H1 (cell line): ENCODE results near the gene ARHGAP10. TPM values are rescaled to one million over a fixed set of nuclear protein-coding genes. Genes with fewer than 3 reads are reported as not detected.

ENCODE experiments used
- CTCF ChIA-PET: fragments of 300-600 bp; sonication (Branson Sonifier 250); formaldehyde crosslinking; loops from one replicate; lab custom pipeline; 2021; ENCODE audit not compliant: partially characterized antibody; lab: Charles Lee
- POLR2A ChIA-PET: fragments of 300-600 bp; sonication (Branson Sonifier 250); formaldehyde crosslinking; loops from one replicate; lab custom pipeline; 2021; ENCODE audit warnings: inconsistent platforms; ENCODE audit not compliant: partially characterized antibody; lab: Charles Lee
- DNase-seq, 2 experiments: peaks; one replicate each; pipeline versions ENCODE4 v3.0.0 to v3.0.0-alpha.2; 2010 to 2022; ENCODE audit warnings: low spot score in 2 of 2, low read depth in 1 of 2, mixed read lengths in 1 of 2
- FAIRE-seq: peaks from 2 replicates; lab custom pipeline; 2011; peaks lifted over from hg19 to GRCh38; lab: Jason Lieb, UNC
- H2AFZ ChIP-seq: 2 replicates; pipeline ENCODE4 v1.8.1; 2012; ENCODE audit warnings: low read length, inconsistent platforms
- H2AK5ac ChIP-seq: 2 replicates; pipeline ENCODE4 v1.6.1; 2013; ENCODE audit warnings: low read depth, low read length
- H2BK120ac ChIP-seq: replicated peaks from 2 replicates; pipeline ENCODE3; 2013; ENCODE audit warnings: low read depth, low read length, inconsistent platforms
- H2BK12ac ChIP-seq: 2 replicates; pipeline ENCODE4 v1.6.1; 2013; ENCODE audit warnings: low read depth, low read length
- H2BK15ac ChIP-seq: 2 replicates; pipeline ENCODE4 v1.6.1; 2013; ENCODE audit warnings: low read length
- H2BK20ac ChIP-seq: 2 replicates; pipeline ENCODE4 v1.6.1; 2013; ENCODE audit warnings: low read length
- H2BK5ac ChIP-seq: 2 replicates; pipeline ENCODE4 v1.6.1; 2013; ENCODE audit warnings: low read depth, low read length
- H3K14ac ChIP-seq: 2 replicates; pipeline ENCODE4 v1.6.1; 2013; ENCODE audit warnings: inconsistent platforms; ENCODE audit not compliant: insufficient read length
- H3K18ac ChIP-seq: 2 replicates; pipeline ENCODE4 v1.6.1; 2013; ENCODE audit warnings: low read length; ENCODE audit errors: extremely low read depth
- H3K23ac ChIP-seq: 2 replicates; pipeline ENCODE4 v1.6.1; 2013; ENCODE audit warnings: inconsistent platforms; ENCODE audit not compliant: insufficient read length
- H3K23me2 ChIP-seq: 2 replicates; pipeline ENCODE4 v1.6.1; 2013; ENCODE audit warnings: low read depth, low read length
- H3K27ac ChIP-seq: 2 replicates; pipeline ENCODE4 v1.6.1; 2011; ENCODE audit warnings: low read depth, low read length, inconsistent platforms
- H3K27me3 ChIP-seq, 4 experiments: replicated peaks in 1 of 4; 1 replicate in 1 of 4; 2 replicates in 3 of 4; pipeline versions ENCODE4 v1.6.1 to v1.8.1; 2011 to 2013; ENCODE audit warnings: low read length in 3 of 4, mild to moderate bottlenecking in 3 of 4, inconsistent platforms in 2 of 4, mixed read lengths in 2 of 4, moderate library complexity in 1 of 4; ENCODE audit not compliant: control insufficient read depth in 3 of 4, insufficient read depth in 3 of 4; ENCODE audit errors: extremely low read depth in 1 of 4
- H3K36me3 ChIP-seq, 4 experiments: 2 replicates each; pipeline versions ENCODE4 v1.6.1 to v1.8.1; 2011 to 2013; ENCODE audit warnings: mild to moderate bottlenecking in 4 of 4, low read length in 3 of 4, moderate library complexity in 2 of 4, control low read depth in 1 of 4, inconsistent platforms in 1 of 4; ENCODE audit not compliant: insufficient read depth in 4 of 4, control insufficient read depth in 2 of 4
- H3K4ac ChIP-seq: replicated peaks from 2 replicates; pipeline ENCODE3; 2013; ENCODE audit warnings: low read length, low read depth, mixed read lengths, inconsistent platforms; ENCODE audit not compliant: insufficient read length
- H3K4me1 ChIP-seq, 4 experiments: replicated peaks in 1 of 4; 1 replicate in 1 of 4; 2 replicates in 3 of 4; pipeline versions ENCODE4 v1.6.1 to v1.8.1; 2011 to 2013; ENCODE audit warnings: low read length in 3 of 4, inconsistent platforms in 2 of 4, mixed read lengths in 1 of 4; ENCODE audit not compliant: insufficient read depth in 4 of 4, control insufficient read depth in 3 of 4
- H3K4me2 ChIP-seq, 2 experiments: 2 replicates each; pipeline versions ENCODE4 v1.6.1 to v1.8.1; 2011 to 2013; ENCODE audit warnings: low read depth in 2 of 2, low read length in 2 of 2, control low read depth in 1 of 2, inconsistent platforms in 1 of 2, mild to moderate bottlenecking in 1 of 2; ENCODE audit not compliant: insufficient read depth in 1 of 2
- H3K4me3 ChIP-seq, 4 experiments: fragments of 200-600, 300-600 bp in 1 of 4; sonication (generic), shearing (Covaris generic), sonication (Bioruptor Twin) in 1 of 4; 2 replicates each; pipeline versions ENCODE4 v1.5.1 to v1.8.1; 2011 to 2016; ENCODE audit warnings: low read length in 4 of 4, low read depth in 3 of 4, control low read depth in 2 of 4, inconsistent platforms in 2 of 4, mild to moderate bottlenecking in 2 of 4, mixed read lengths in 1 of 4, moderate library complexity in 1 of 4; ENCODE audit not compliant: insufficient read depth in 2 of 4; ENCODE audit errors: extremely low read depth in 1 of 4
- H3K56ac ChIP-seq: replicated peaks from 2 replicates; pipeline ENCODE3; 2013; ENCODE audit warnings: low read depth, mild to moderate bottlenecking, mixed read lengths, low read length, inconsistent platforms; ENCODE audit not compliant: insufficient read length
- H3K79me1 ChIP-seq: 2 replicates; pipeline ENCODE4 v1.6.1; 2013; ENCODE audit warnings: low read depth, low read length, control low read depth
- H3K79me2 ChIP-seq, 2 experiments: 2 replicates each; pipeline versions ENCODE4 v1.6.1 to v1.8.1; 2012 to 2013; ENCODE audit warnings: low read length in 2 of 2, mild to moderate bottlenecking in 2 of 2, inconsistent platforms in 1 of 2; ENCODE audit not compliant: insufficient read depth in 2 of 2, control insufficient read depth in 1 of 2
- H3K9ac ChIP-seq, 4 experiments: replicated peaks in 1 of 4; 1 replicate in 1 of 4; 2 replicates in 3 of 4; pipeline versions ENCODE4 v1.6.1 to v1.8.1; 2011 to 2013; ENCODE audit warnings: low read depth in 3 of 4, low read length in 3 of 4, control low read depth in 2 of 4, mild to moderate bottlenecking in 2 of 4, moderate library complexity in 2 of 4, inconsistent platforms in 1 of 4; ENCODE audit errors: extremely low read depth in 1 of 4
- H3K9me3 ChIP-seq, 2 experiments: 2 replicates each; pipeline versions ENCODE4 v1.6.1 to v1.8.1; 2012 to 2013; ENCODE audit warnings: mild to moderate bottlenecking in 2 of 2, moderate library complexity in 2 of 2, control low read depth in 1 of 2, inconsistent platforms in 1 of 2, low read depth in 1 of 2, low read length in 1 of 2, mixed read lengths in 1 of 2; ENCODE audit not compliant: insufficient read depth in 2 of 2
- H4K20me1 ChIP-seq, 2 experiments: replicated peaks in 1 of 2; 2 replicates each; pipeline versions ENCODE3 to v1.8.1; 2011 to 2013; ENCODE audit warnings: inconsistent platforms in 2 of 2, low read length in 2 of 2, mild to moderate bottlenecking in 1 of 2; ENCODE audit not compliant: insufficient read depth in 2 of 2, control insufficient read depth in 1 of 2
- H4K5ac ChIP-seq: 2 replicates; pipeline ENCODE4 v1.6.1; 2013; ENCODE audit warnings: low read length, low read depth, mixed read lengths, inconsistent platforms; ENCODE audit not compliant: insufficient read length
- H4K8ac ChIP-seq: 2 replicates; pipeline ENCODE4 v1.8.0; 2013; ENCODE audit warnings: mild to moderate bottlenecking, moderate library complexity, low read length, inconsistent platforms; ENCODE audit not compliant: insufficient read depth; ENCODE audit errors: extremely low read depth
- H4K91ac ChIP-seq: replicated peaks from 2 replicates; pipeline ENCODE3; 2013; ENCODE audit warnings: low read length, mixed read lengths, inconsistent platforms; ENCODE audit not compliant: insufficient read length
- KDM4A ChIP-seq: IDR thresholded peaks from one replicate; pipeline ENCODE4 v1.7.1; 2012; ENCODE audit warnings: low read depth, mild to moderate bottlenecking, moderate library complexity, low read length, inconsistent platforms; ENCODE audit not compliant: severe bottlenecking
- SUZ12 ChIP-seq: fragments of 200-600 bp; sonication (generic); IDR thresholded peaks from 2 replicates; pipeline ENCODE4 v1.6.1; 2012; ENCODE audit warnings: mild to moderate bottlenecking, inconsistent platforms, low read length, moderate library complexity, mixed read lengths
- WGBS, 2 experiments: shearing (Covaris generic) in 1 of 2; methylation state at CpG; one replicate each; pipeline versions ENCODE4 v1.1.6 to v1.1.7; 2013 to 2015; ENCODE audit warnings: low lambda C conversion rate in 2 of 2, mixed read lengths in 2 of 2, inconsistent platforms in 1 of 2, low coverage in 1 of 2, missing lambda C conversion rate in 1 of 2; ENCODE audit not compliant: insufficient replicate concordance in 2 of 2, insufficient coverage in 1 of 2, insufficient read length in 1 of 2; ENCODE audit errors: extremely low coverage in 1 of 2, missing lambda C conversion rate in 1 of 2; 5-methylcytosine and 5-hydroxymethylcytosine counted together
- polyA plus RNA-seq, 7 experiments: library from polyadenylated mRNA; depleted of rRNA in 3 of 7; stranded (reverse) in 5 of 7; unstranded in 2 of 7; fragments of >200 nt in 5 of 7; fragments of 200-250 nt in 2 of 7; gene quantifications; 1 replicate in 5 of 7; 2 replicates in 1 of 7; 4 replicates in 1 of 7; pipeline versions ENCODE4 v1.2.1 to v1.2.3, GENCODE V29; 2011 to 2013; ENCODE audit warnings: missing spikeins in 2 of 7, mixed read lengths in 2 of 7
- total RNA-seq: library from RNA; stranded (reverse); fragmentation: NEBNext Ultra II Directional; extraction: Animal tissue kit (Norgen Biotek cat#: 25700); gene quantifications from 2 replicates; pipeline ENCODE4 v1.2.1, GENCODE V29; 2021

The ARHGAP10 gene
- total and polyA plus RNA-seq, 2 of the 8 experiments (the other 6 are each of a cell fraction or from before 2014, with no cell fraction given), result 3.7 to 6.1 TPM

DNA sequence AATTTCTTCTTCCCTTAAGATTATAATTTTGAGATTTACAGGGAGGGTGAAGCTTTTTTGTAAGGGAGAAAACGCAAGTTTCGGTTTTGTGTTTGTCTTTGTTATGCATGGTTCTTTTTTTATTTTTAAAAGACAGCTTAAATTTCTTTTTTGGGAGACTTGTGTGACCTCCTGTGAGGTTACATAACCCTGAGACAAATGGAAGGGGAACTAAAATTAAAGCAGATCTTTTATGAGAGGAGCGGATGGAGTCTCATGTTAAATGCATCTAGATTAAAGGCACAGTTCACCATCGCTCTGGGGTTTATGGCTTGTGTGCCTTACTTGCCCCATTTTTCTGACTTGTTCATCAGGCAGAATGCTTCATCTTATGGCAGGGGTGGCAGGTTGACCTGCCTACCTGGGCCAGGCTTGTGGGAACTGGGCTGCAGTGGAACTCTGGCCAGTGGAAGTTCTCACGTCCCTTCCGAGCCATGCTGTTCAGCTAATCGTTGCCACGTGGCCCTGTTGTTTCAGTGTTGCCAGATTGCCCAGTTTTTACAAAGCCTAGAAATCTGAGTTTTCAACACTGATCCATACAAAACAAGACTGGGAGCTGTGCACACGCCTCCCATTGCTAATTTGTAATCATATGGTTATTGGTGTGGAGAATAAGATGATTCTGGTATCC is 291.8 kb downstream of the ARHGAP10 start:
- Histone ChIP-seq H4K20me1 (no peaks in the 10 kb centered on the region), H2BK5ac (no peak overlapping the region), H3K27ac (no peak overlapping the region), H3K79me2 (no peaks in the 10 kb centered on the region), H4K8ac (no peak overlapping the region), H3K14ac (no peak overlapping the region), H2AK5ac (no peak overlapping the region), H2AFZ (no peak overlapping the region), H3K9ac (no peak overlapping the region), H3K18ac (no peak overlapping the region), H3K9me3 (no peaks in the 10 kb centered on the region), H3K4me2 (no peak overlapping the region), H3K56ac (no peak overlapping the region), H3K4ac (no peak overlapping the region), H3K79me1 (no peaks in the 10 kb centered on the region), H2BK12ac (no peak overlapping the region), H3K4me1 (peaks cover 0 to 3% (median 2%) of the 10 kb centered on the region in 4 experiments; a peak in 2 of 7 replicates), H3K36me3 (no peaks in the 10 kb centered on the region), H3K23ac (no peak overlapping the region), H3K4me3 (no peak overlapping the region), H3K23me2 (no peaks in the 10 kb centered on the region), H2BK20ac (0 out of 2 replicates have a peak overlapping the region, but pooled peaks have one; percentile 64), H2BK120ac (no peak overlapping the region), H4K5ac (no peak overlapping the region), H2BK15ac (no peak overlapping the region), H4K91ac (no peak overlapping the region), H3K27me3 (no peaks in the 10 kb centered on the region)
- ChIA-PET POLR2A (no interaction called here), CTCF (interaction anchor here (1.3 to 1.6 kb wide), 3 partner anchors 16 to 119 kb away, joined by 3 to 4 read pairs (median 4); no protein-coding TSS in a partner anchor)
- DNase-seq (no peak), FAIRE-seq (no peak)
- WGBS, 2 experiments, result 90% methylated on average over 9 of the region's 9 CpGs; no CpG with 5 or more reads in 1 of the 2 experiments
- TF ChIP-seq KDM4A, result no peak
- no peak for TF ChIP-seq SUZ12
